Progenitor cell of endocrine pancreas (in vitro differentiated cells): ENCODE measurements around the gene GUCY1A2. TPM values are rescaled to one million over a fixed set of nuclear protein-coding genes. Genes with fewer than 3 reads are reported as not detected.

Experiments
- DNase-seq: peaks from one replicate; pipeline ENCODE4 v3.0.0; 2021; ENCODE audit warnings: low spot score; ENCODE audit not compliant: unreplicated experiment
- H3K27ac Mint-ChIP-seq: 2 replicates; pipeline ENCODE4 v1.8.0; 2021; ENCODE audit warnings: mild to moderate bottlenecking, moderate library complexity, mixed read lengths
- H3K27me3 Mint-ChIP-seq: 2 replicates; pipeline ENCODE4 v1.8.0; 2021; ENCODE audit warnings: mixed read lengths
- H3K36me3 Mint-ChIP-seq: 2 replicates; pipeline ENCODE4 v1.8.0; 2022; ENCODE audit warnings: mixed read lengths; ENCODE audit not compliant: insufficient read depth
- H3K4me1 Mint-ChIP-seq: 2 replicates; pipeline ENCODE4 v1.8.0; 2021; ENCODE audit warnings: low read depth, mixed read lengths
- H3K4me3 Mint-ChIP-seq: 2 replicates; pipeline ENCODE4 v1.8.0; 2021; ENCODE audit warnings: low read depth, mild to moderate bottlenecking, moderate library complexity, mixed read lengths
- H3K9me3 Mint-ChIP-seq: 2 replicates; pipeline ENCODE4 v1.8.0; 2021; ENCODE audit warnings: low read depth, mixed read lengths
- CTCF ChIP-seq: fragments of 200-600 bp; sonication (generic); IDR thresholded peaks from one replicate; pipeline ENCODE4 v1.5.0; 2021; ENCODE audit warnings: antibody characterized with exemption, mild to moderate bottlenecking; ENCODE audit not compliant: unreplicated experiment
- total RNA-seq: library from RNA; stranded (reverse); gene quantifications from 2 replicates; pipeline ENCODE4 v1.2.1, GENCODE V29; 2021

Gene GUCY1A2
- total RNA-seq, 1 donor from 2014 or later, result 38.5 TPM

GRCh38 chr11:106691807-106692365, 326.4 kb downstream of the GUCY1A2 start:
- no peak for TF ChIP-seq CTCF
- Mint-ChIP-seq H3K27ac (no peak overlapping the region), H3K4me3 (no peak overlapping the region), H3K9me3 (no peaks in the 10 kb centered on the region), H3K27me3 (no peaks in the 10 kb centered on the region), H3K36me3 (peaks cover 17% of the 10 kb centered on the region), H3K4me1 (peaks cover 1% of the 10 kb centered on the region)
- DNase-seq, result no peak

- no peak for TF ChIP-seq CTCF
- no peak overlapping the region for H3K27ac Mint-ChIP-seq
- H3K27me3 Mint-ChIP-seq, result no peaks in the 10 kb centered on the region
- H3K4me1 Mint-ChIP-seq, result peaks cover 1% of the 10 kb centered on the region
- H3K4me3 Mint-ChIP-seq, result no peak overlapping the region
- no peaks in the 10 kb centered on the region for H3K9me3 Mint-ChIP-seq
- DNase-seq, result no peak
- H3K36me3 Mint-ChIP-seq, result peaks cover 21% of the 10 kb centered on the region
These were observed 327.4 kb downstream of the GUCY1A2 start for GRCh38 chr11:106690923-106691322.

- H3K27me3 Mint-ChIP-seq, result no peaks in the 10 kb centered on the region
These were observed 333.3 kb downstream of the GUCY1A2 start for GRCh38 chr11:106684944-106685343.

GRCh38 chr11:106683435-106683834, 334.8 kb downstream of the GUCY1A2 start:
- H3K4me1 Mint-ChIP-seq, result no peaks in the 10 kb centered on the region
- no peak overlapping the region for H3K27ac Mint-ChIP-seq
- no peaks in the 10 kb centered on the region for H3K9me3 Mint-ChIP-seq
- no peak for TF ChIP-seq CTCF
- no peaks in the 10 kb centered on the region for H3K27me3 Mint-ChIP-seq
- peaks cover 14% of the 10 kb centered on the region for H3K36me3 Mint-ChIP-seq
- DNase-seq, result no peak
- no peak overlapping the region for H3K4me3 Mint-ChIP-seq

More at GRCh38 chr11:106684944-106685343, 333.3 kb downstream of the GUCY1A2 start:
- DNase-seq, result no peak
- Mint-ChIP-seq H3K27ac (no peak overlapping the region), H3K36me3 (peaks cover 16% of the 10 kb centered on the region), H3K4me1 (no peaks in the 10 kb centered on the region), H3K9me3 (no peaks in the 10 kb centered on the region), H3K4me3 (no peak overlapping the region)
- TF ChIP-seq CTCF, result no peak

GRCh38 chr11:106681435-106681834, 336.8 kb downstream of the GUCY1A2 start:
- H3K4me3 Mint-ChIP-seq, result no peak overlapping the region
- H3K9me3 Mint-ChIP-seq, result no peaks in the 10 kb centered on the region
- H3K36me3 Mint-ChIP-seq, result peaks cover 7% of the 10 kb centered on the region
- TF ChIP-seq CTCF, result no peak
- H3K4me1 Mint-ChIP-seq, result no peaks in the 10 kb centered on the region
- DNase-seq, result no peak
- no peaks in the 10 kb centered on the region for H3K27me3 Mint-ChIP-seq
- H3K27ac Mint-ChIP-seq, result no peak overlapping the region
